IPS-18c (cell line): ENCODE results near the gene OR2A5.
"Not testable (repeated sequence)": the region's sequence is repeated elsewhere in the genome, so short reads cannot be mapped to it uniquely, and the experiment has no call there.

ENCODE experiments used
- H3K4me3 ChIP-seq: 2 replicates; pipeline ENCODE4 v1.7.0; 2013; ENCODE audit warnings: low read depth, mild to moderate bottlenecking, low read length, moderate library complexity; ENCODE audit not compliant: insufficient read depth
- H3K9me3 ChIP-seq: one replicate; pipeline ENCODE4 v1.6.1; 2013; ENCODE audit warnings: mild to moderate bottlenecking, low read length, moderate library complexity; ENCODE audit not compliant: control insufficient read depth, insufficient read depth

Gene OR2A5, protein sequence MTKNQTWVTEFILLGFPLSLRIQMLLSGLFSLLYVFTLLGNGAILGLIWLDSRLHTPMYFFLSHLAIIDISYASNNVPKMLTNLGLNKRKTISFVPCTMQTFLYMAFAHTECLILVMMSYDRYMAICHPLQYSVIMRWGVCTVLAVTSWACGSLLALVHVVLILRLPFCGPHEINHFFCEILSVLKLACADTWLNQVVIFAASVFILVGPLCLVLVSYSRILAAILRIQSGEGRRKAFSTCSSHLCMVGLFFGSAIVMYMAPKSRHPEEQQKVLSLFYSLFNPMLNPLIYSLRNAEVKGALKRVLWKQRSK

DNA sequence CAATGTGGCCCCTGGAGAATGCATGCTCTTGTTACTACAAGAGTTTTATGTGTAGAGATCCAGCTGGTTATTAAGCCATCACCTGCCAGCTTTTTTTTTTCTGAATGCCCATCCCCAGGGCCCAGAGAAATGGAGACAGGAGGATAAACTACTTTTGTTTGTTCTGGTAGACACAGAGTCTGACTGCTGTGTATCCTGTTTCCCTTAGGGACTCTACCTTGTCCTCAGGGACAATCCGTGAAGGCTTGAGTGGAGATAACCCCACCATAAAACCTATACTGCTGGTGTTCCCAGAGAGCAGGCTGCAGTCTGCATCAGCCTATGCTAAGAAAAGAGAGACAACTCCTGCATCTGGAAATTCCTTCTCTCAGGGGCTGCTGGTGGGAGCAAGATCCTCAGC lies at the start of gene OR2A5:
Gene OR2A5, plus strand, starts transcription at position 301 of the 400 bp plus-strand sequence. CDS start 1,454 bp downstream, outside the sequence.
- no peaks in the 10 kb centered on the region for H3K9me3 ChIP-seq
- no peak within 1 kb of the TSS for H3K4me3 ChIP-seq

- Histone ChIP-seq H3K9me3 (no peaks in the 10 kb centered on the region), H3K4me3 (no peak within 1 kb of the TSS)
These were observed 48.7 kb upstream of the OR2A5 start, which contains the start of gene OR6B1 for GRCh38 chr7:144000020-144000419. OR6B1 (plus strand) TSS chr7:144000320; CDS start chr7:144003997, 3,677 bp downstream.

DNA sequence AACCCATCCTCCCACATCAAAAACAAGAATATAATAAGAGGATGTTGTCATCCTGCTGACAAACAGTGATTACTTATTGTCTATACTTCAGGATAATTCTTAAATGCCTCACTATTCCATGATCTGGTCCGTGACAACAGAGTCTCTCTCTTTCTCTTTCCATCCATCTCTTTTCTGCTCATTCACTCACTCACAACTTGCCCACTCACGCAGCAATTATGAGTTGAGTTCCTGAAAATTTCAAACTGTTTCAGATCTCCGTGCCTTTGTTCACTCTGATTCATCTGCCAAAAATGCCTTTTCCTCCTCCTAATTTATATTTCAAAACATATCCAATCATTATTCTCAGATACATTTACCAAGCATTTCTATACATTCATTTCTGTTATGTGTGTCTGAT lies 47.2 kb upstream of the OR2A5 start:
- Histone ChIP-seq H3K4me3 (no peak overlapping the region), H3K9me3 (no peaks in the 10 kb centered on the region)

DNA sequence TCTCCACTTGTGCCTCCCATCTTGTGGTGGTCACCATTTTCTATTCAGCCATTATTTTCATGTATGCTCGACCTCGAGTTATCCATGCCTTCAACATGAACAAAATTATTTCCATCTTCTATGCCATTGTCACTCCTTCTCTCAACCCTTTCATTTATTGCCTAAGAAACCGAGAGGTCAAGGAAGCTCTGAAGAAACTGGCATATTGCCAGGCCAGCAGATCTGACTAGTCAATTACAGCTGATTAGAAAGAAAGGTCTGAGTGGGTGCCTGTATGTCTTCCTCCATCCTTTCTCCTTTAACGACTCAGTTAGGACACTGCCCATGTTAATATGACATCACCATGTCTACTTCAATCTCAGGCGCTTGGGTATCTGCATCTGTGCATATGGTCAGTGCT lies 44.0 kb upstream of the OR2A5 start:
- Histone ChIP-seq H3K9me3 (no peaks in the 10 kb centered on the region), H3K4me3 (no peak overlapping the region)

DNA sequence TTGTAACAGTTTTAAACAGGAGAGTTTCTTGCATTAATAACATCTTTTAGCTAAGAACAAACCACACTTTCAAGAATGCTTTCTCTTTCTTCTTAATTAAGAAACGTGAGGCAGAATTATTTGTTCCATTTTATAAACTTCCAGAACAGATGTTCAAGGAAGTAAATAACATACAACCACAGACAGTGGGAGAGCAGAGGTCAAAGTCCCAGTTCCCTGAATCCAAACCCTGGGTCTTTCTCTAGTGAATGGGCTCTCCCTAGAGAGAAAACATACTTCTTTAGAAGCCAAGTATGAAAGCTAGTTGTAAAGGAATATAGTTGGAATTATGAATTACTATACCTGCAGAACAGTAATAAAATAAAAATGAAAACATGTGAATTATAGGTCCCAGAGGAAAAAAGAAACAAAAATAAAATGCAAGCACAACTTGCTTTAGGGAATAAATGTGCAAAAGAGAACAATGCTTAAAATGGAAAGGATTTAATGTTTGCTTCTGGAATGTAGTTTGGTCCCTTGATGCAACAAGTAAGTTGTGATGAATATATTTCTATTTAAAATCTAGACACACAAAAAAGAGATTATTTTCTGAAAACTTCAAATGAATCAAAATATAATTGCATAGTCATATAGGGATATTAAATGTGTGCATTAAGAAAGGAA lies 42.6 kb upstream of the OR2A5 start:
- Histone ChIP-seq H3K9me3 (no peaks in the 10 kb centered on the region), H3K4me3 (no peak overlapping the region)

DNA sequence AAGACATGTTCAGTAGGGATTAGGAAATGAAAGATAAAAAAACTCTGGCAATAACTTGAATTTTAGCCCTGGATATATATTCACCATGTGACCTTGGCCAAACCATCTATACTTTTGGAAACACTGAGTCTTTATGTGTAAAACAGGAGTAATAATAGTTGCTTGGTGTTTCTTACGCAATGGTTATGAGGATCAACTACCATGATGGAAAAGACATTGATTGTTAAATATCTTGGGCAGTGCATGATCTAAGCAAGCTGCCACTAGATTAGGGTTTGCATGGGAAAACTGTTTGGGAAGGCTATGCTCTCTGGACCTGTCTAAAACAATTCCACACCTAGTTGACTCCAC lies 42.1 kb upstream of the OR2A5 start:
- H3K4me3 ChIP-seq: no peak overlapping the region
- H3K9me3 ChIP-seq: no peaks in the 10 kb centered on the region

GRCh38 chr7:144009361-144009760 lies 39.4 kb upstream of the OR2A5 start:
- H3K4me3 ChIP-seq: no peak overlapping the region
- H3K9me3 ChIP-seq: no peaks in the 10 kb centered on the region

DNA sequence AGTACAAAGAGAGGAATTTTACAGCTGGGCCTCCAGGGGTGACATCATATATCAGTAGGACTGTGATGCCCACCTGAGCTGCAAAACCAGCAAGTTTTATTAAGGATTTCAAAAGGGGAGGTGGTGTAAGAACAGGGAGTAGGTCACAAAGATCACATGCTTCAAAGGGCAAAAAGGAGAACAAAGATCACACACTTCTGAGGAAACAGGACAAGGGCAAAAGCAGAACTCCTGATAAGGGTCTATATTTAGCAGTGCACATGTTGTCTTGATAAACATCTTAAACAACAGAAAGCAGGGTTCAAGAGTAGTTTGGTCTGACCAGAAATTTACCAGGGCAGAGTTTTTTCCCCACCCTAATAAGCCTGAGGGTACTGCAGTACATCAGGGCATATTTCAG lies 38.7 kb upstream of the OR2A5 start:
- not testable (repeated sequence) for H3K4me3 ChIP-seq, H3K9me3 ChIP-seq

- not testable (repeated sequence) for H3K4me3 ChIP-seq, H3K9me3 ChIP-seq
These were observed 37.9 kb upstream of the OR2A5 start for GRCh38 chr7:144010821-144011220.

GRCh38 chr7:144011458-144012230 lies 37.1 kb upstream of the OR2A5 start:
- H3K9me3 ChIP-seq: no peaks in the 10 kb centered on the region
- H3K4me3 ChIP-seq: no peak overlapping the region

DNA sequence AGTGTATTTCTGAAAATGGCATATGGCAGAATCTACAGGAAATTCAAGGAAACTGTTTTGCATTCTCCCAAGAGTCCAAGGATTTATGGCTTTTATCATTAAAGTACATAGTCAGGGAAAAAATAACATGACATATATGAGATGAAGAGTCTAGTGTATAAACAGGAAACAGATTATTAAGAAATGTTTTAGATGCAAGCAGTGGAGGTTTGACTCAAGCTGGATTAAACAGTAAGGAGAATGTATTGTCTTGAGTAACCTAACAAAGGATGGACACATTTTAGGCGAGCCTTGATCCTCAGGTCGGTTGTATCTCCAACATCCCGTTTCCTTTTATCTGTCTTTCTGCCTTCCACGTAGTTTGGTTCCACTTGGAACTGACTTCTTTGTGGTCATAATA lies 30.7 kb upstream of the OR2A5 start:
- Histone ChIP-seq H3K4me3 (no peak overlapping the region), H3K9me3 (no peaks in the 10 kb centered on the region)

DNA sequence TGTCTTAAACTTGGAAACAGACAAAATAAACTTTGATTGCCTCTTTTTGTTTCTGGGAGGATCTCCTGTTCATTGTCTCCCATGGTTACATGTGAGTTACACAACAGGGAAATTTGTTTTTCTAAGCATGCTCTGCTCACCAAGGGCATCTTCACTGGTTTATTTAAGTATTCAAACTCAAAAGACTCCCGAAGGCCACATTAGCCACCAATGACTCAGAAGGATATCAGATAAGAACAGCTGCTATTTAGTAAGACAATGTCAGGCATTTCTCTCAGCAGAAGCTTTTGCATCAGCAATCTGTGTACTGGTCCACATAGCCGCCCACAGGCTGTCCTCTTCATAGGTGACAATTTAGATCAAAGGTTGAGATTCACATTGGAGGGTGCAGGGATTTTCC lies 29.3 kb upstream of the OR2A5 start:
- Histone ChIP-seq H3K4me3 (no peak overlapping the region), H3K9me3 (no peaks in the 10 kb centered on the region)

DNA sequence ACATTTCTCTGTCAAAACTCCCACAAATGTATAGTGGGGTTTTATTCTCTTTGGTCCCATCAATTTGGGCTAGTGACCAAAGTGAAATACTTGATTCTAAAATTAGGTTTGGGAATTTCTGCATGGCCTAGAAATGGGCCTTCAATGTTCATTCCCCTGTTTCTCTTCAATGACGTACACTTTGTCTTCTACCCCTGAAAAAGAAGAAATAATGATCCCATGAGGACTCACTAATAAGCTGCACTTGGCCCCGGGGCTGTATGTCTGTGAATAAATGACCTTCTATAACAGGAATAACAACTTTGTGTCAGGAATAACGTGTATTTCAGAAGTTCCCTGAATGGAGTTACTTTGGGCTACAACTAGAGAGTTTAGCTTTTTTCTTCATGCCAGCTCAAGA lies 28.4 kb upstream of the OR2A5 start:
- Histone ChIP-seq H3K9me3 (no peaks in the 10 kb centered on the region), H3K4me3 (no peak overlapping the region)

GRCh38 chr7:144022169-144022568 lies 26.6 kb upstream of the OR2A5 start:
- Histone ChIP-seq H3K9me3 (no peaks in the 10 kb centered on the region), H3K4me3 (no peak overlapping the region)

DNA sequence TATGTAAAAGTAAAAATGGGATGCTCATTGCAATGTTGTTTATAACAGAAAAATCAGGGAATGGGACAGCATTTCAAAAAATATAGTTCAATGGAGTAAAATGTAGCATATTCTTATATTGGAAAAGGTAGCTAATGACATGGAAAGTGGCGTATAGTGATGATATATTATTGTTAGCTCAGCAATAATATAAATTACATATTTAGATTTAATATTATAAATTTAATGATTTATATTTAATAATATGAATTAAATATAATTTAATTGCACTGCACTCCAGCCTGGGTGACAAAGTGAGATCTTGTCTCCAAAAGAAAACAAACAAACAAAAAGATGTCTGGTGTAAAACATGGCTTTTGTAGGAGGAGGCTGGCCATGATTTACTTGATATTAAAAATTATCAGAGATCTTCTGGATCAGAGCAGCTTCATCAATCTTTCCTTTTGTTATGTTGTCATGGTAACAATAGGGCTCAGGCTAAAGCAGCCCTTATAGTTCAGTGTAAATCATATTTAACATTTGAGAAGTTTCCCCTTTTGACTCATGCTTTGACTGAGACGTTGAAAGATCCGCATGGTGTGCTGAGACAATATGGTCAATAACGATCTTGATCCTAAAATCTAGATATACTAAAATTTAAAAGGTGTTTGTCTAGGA lies 25.4 kb upstream of the OR2A5 start:
- no peaks in the 10 kb centered on the region for H3K9me3 ChIP-seq
- H3K4me3 ChIP-seq: no peak overlapping the region

DNA sequence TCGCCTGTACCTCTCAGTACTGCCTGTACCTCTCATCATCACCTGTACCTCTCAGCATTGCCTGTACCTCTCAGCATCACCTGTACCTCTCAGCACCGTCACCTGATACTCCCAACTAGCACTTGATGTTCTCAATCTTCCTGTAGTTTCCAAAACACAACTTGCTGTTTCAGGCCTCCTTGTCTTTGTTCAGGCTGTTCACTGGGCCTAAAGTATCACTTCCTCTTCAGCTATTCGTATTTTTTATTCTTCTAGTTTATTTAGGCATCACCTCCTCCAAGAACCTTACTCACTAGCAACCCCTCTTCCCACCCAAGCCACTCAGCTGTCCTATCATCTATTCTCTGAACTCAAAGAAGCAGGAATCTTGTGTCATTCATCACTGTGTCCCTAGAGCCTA lies 24.5 kb upstream of the OR2A5 start:
- H3K4me3 ChIP-seq: no peak overlapping the region
- no peaks in the 10 kb centered on the region for H3K9me3 ChIP-seq

DNA sequence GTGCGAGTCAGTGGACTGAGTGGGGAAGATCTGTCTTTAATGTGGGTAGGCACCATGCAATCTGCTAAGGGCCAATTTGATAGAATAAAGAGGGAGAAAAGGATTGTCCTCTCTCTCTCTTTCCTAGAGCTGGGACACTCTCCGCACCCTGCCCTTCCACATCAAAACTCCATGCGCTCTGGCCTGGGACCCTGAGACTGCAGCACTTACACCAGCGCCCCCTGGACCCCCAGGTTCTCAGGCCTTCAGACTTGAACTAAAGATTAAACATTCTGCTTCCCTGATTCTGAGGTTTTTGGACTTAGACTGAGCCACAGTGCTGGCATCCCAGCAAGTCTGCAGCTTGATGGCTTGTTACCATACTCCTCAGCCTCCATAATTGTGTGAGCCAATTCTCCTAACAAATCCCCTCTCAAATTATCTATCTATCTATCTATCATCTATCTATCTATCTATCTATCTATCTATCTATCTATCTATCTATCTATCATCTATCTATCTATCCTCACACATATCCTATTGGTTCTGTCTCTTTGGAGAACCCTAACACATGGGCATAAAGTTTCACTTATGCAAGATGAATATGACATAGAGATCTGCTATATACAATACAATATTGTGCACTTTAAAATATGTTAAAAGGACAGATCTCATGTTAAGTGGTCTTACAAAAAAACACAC lies 22.4 kb upstream of the OR2A5 start:
- H3K4me3 ChIP-seq: no peak overlapping the region

More for the DNA sequence above, 22.4 kb upstream of the OR2A5 start:
- H3K9me3 ChIP-seq: no peaks in the 10 kb centered on the region
